ENCODE data around the gene VPS4B.

The VPS4B gene

DNA sequence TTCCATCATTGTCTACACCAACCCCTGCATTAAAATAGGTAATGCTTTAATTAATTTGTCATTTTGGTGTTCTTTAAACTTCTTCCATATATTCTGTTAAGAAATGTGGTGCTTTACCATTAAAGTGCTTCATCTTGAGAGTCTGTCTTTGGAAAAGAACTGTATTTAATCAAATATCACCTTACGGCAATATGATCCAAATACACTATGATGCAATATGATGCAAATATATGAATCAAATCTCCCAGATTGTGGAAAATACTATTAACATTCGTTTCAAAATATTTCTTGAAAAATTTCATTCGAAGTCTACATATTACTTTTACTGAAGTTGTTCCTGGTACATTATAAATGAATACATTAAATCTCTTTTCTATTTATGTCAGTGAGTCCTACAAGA, 23.0 kb downstream of the VPS4B start:
- DNase-seq (ENCODE audit: low read depth): no peak
- no peak overlapping the region for H3K4me3 ChIP-seq (ENCODE audit: control insufficient read depth, low read depth, low read length)
- TF ChIP-seq, protein P1, sequence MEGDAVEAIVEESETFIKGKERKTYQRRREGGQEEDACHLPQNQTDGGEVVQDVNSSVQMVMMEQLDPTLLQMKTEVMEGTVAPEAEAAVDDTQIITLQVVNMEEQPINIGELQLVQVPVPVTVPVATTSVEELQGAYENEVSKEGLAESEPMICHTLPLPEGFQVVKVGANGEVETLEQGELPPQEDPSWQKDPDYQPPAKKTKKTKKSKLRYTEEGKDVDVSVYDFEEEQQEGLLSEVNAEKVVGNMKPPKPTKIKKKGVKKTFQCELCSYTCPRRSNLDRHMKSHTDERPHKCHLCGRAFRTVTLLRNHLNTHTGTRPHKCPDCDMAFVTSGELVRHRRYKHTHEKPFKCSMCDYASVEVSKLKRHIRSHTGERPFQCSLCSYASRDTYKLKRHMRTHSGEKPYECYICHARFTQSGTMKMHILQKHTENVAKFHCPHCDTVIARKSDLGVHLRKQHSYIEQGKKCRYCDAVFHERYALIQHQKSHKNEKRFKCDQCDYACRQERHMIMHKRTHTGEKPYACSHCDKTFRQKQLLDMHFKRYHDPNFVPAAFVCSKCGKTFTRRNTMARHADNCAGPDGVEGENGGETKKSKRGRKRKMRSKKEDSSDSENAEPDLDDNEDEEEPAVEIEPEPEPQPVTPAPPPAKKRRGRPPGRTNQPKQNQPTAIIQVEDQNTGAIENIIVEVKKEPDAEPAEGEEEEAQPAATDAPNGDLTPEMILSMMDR (conservative IDR thresholded peaks at IDR 0.05; ENCODE audit: control insufficient read depth, insufficient read depth, low read depth, low read length): no peak

DNA sequence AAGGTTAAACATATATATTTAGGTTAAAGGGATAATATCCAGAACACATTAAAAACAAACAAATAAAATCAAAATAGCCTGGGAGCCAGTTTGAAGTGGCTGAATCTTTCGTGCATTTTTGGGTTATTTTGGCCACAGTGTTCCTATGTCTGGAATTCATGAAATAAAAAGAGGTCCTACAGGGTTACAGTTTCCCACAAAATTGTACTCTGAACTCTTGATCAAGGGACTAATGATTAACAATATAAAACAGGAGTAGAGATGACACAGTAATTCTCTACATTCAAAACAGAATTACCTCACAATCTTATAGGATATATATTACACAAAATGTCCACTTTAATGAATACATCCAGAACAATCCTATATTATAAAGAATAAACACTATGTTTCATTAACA, 24.9 kb downstream of the VPS4B start:
- no peak overlapping the region for H3K4me3 ChIP-seq (ENCODE audit: control insufficient read depth, low read depth, low read length)
- no peak for DNase-seq (ENCODE audit: low read depth)
- TF ChIP-seq, protein P1 (conservative IDR thresholded peaks at IDR 0.05; ENCODE audit: control insufficient read depth, insufficient read depth, low read depth, low read length): no peak

DNA sequence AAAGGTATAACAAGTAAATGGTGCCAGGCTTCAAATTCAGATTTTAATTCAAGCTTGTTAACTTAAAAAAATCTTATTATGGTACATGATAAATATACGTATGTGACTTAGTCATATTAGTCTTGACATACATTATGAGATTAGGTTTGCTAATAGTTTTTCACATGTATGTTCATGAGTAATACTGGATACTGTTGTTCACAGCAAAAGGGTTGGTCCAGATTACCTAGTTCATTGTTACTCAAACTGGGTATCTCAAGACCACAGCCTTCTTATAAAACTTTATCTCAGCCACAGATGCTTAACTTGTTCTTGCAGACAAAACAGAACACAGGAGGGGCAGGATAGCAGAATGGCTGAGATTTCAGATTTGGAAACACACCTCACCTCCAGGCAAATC, 26.8 kb downstream of the VPS4B start:
- TF ChIP-seq, protein P1 (conservative IDR thresholded peaks at IDR 0.05; ENCODE audit: control insufficient read depth, insufficient read depth, low read depth, low read length): no peak
- no peak overlapping the region for H3K4me3 ChIP-seq (ENCODE audit: control insufficient read depth, low read depth, low read length)
- DNase-seq (ENCODE audit: low read depth): no peak

DNA sequence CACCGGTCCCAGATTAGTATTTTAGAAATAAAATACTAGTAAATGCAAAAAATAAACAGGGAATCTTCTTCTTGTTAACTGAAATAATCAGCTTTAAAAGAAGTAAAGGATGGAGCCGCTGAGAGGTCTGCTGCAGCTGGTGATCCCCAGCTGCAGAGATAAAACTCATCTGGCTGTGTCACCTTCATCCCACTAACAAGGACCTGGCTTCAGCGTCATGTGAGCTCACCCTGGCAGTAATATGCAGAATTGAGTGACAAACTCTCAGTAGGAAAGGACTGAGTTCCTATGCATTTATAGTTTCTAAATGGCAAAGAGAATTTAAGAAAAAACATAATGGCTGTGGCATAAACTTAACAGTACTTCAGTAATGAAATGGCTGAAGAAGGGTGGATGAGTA, 27.3 kb downstream of the VPS4B start:
- H3K4me3 ChIP-seq (ENCODE audit: control insufficient read depth, low read depth, low read length): no peak overlapping the region
- TF ChIP-seq, protein P1 (conservative IDR thresholded peaks at IDR 0.05; ENCODE audit: control insufficient read depth, insufficient read depth, low read depth, low read length): no peak
- DNase-seq (ENCODE audit: low read depth): no peak

DNA sequence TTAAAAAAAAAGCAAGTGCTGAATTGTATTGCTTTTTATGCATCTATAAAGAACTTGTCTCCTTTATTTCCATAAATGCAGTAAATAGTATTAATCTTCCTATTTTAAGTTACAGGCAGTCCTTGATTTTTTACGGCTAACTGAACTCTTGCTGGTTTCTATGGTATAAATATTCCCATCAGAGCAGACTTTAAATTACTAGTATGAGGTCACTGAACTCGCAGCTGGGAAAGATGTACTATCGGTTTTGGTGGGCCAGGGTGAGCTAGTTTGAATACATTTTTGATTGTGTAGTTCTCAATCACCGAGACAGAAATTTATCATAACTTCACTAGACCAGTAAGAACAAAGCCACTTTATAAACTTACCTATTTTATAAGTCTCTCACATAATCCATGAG, 34.4 kb downstream of the VPS4B start:
- TF ChIP-seq, protein P1 (conservative IDR thresholded peaks at IDR 0.05; ENCODE audit: control insufficient read depth, insufficient read depth, low read depth, low read length): no peak
- DNase-seq (ENCODE audit: low read depth): no peak
- no peak overlapping the region for H3K4me3 ChIP-seq (ENCODE audit: control insufficient read depth, low read depth, low read length)

DNA sequence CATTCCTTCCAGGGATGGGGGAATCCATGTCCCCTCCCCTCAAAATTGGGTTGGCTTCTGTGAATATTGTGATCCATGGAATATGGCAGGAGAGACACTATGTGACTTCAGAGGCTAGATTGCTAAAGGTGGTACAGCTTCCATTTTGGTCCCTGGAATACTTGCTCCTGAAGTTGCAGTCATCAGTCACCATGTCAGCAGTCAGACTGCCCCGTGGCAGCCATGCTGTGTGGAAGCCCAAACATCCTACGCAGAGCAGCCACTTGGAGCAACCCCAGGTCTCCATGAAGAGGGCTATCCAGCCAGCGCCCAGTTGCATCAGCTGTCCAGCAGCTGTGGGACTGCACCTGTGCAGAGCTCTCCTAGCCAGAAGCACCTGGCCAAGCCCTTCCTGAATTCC, 39.4 kb downstream of the VPS4B start:
- H3K4me3 ChIP-seq (ENCODE audit: control insufficient read depth, low read depth, low read length): no peak overlapping the region
- no peak for DNase-seq (ENCODE audit: low read depth)
- TF ChIP-seq, protein P1 (conservative IDR thresholded peaks at IDR 0.05; ENCODE audit: control insufficient read depth, insufficient read depth, low read depth, low read length): no peak

DNA sequence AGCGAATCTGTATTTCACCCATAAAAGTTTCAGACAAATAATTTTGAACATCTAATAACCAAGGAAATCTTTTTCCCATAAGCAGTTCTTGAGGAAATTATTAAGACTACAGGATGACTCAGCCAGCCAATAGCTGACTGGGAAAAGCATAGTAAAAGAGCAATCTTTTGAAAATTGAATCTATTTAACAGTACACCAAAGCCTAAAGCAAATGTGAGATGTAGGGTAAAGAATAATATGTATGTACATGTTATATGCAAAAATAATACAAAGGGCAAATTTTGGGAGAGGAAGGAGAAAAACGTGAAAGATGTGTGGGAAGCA, 42.7 kb downstream of the VPS4B start:
- TF ChIP-seq, protein P1 (conservative IDR thresholded peaks at IDR 0.05; ENCODE audit: control insufficient read depth, insufficient read depth, low read depth, low read length): no peak
- H3K4me3 ChIP-seq (ENCODE audit: control insufficient read depth, low read depth, low read length): no peak overlapping the region
- peak; percentile 25 for DNase-seq (ENCODE audit: low read depth)
